Measurements from ENCODE around the gene TMEM81. TPM values are rescaled to one million over a fixed set of nuclear protein-coding genes. Genes with fewer than 3 reads are reported as not detected.

The TMEM81 gene
- total and polyA plus RNA-seq, 2 of the 8 experiments (the other 6 are each of a cell fraction or from before 2014, with no cell fraction given) = 2.1 to 5.9 TPM

DNA sequence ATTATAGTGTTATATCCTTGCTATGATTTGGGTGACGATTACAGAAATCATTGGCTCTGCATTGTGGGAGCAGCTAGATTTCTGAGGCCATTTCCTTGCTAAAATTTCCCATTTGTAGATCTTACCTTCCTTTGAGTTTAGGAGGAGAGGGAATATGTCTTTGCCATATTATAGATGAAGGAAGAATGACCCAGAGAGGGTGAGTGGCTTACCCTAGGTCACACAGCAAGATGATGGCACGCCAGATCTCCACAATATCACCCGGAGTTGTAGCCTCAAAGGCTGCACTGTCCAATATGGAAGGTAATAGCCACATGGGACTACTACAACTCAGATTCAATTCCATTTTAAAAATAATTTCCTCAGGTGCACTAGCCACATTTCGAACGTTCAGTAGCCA is 31.0 kb downstream of the TMEM81 start (continued):
- TF ChIP-seq, protein P1, sequence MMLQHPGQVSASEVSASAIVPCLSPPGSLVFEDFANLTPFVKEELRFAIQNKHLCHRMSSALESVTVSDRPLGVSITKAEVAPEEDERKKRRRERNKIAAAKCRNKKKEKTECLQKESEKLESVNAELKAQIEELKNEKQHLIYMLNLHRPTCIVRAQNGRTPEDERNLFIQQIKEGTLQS (IDR thresholded peaks at IDR 0.05; ENCODE audit: insufficient read depth, low read depth, low read length) = no peak
- TF ChIP-seq CEBPB (IDR thresholded peaks at IDR 0.05; ENCODE audit: low read depth, low read length) (no peak), ZNF274 (IDR thresholded peaks at IDR 0.05; ENCODE audit: borderline replicate concordance, extremely low read depth, low read length) (no peak), BACH1 (IDR thresholded peaks at IDR 0.05; ENCODE audit: low read length) (no peak), SIRT6 (IDR thresholded peaks at IDR 0.05; ENCODE audit: low read length) (no peak), SIN3A (conservative IDR thresholded peaks at IDR 0.05 in 1 of 2, IDR thresholded peaks at IDR 0.05 in 1 of 2; ENCODE audit: low read depth in 1 of 2, low read length in 2 of 2) (no peak)
- TF ChIP-seq, protein P2, sequence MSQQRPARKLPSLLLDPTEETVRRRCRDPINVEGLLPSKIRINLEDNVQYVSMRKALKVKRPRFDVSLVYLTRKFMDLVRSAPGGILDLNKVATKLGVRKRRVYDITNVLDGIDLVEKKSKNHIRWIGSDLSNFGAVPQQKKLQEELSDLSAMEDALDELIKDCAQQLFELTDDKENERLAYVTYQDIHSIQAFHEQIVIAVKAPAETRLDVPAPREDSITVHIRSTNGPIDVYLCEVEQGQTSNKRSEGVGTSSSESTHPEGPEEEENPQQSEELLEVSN (IDR thresholded peaks at IDR 0.05) = no peak
